Measurements from ENCODE around the gene PDIA6.
"Not testable (repeated sequence)": the region's sequence is repeated elsewhere in the genome, so short reads cannot be mapped to it uniquely, and the experiment has no call there.

PDIA6 gene

DNA sequence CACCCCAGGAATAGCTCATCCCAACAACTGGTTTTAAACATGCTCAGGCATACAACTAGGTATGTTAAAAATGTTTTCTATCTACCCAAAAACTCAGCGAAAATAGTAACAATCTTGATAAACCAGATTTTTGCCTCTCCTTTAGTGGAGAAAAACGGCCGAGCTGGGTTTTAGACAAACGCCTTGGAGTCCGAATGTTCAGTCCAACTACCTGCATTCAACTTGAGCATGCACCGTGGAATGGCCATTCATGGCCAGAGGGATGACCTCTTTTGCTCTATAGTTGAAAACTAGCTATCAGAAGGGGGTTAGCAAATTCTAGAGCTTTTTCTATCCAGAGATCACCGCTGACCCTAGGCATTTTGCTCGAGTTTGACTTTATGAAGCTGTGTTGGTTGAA is 30.8 kb downstream of the PDIA6 start:
- H3K4me3 ChIP-seq (ENCODE audit: low read depth, low read length) = no peak overlapping the region
- TF ChIP-seq, protein P1, sequence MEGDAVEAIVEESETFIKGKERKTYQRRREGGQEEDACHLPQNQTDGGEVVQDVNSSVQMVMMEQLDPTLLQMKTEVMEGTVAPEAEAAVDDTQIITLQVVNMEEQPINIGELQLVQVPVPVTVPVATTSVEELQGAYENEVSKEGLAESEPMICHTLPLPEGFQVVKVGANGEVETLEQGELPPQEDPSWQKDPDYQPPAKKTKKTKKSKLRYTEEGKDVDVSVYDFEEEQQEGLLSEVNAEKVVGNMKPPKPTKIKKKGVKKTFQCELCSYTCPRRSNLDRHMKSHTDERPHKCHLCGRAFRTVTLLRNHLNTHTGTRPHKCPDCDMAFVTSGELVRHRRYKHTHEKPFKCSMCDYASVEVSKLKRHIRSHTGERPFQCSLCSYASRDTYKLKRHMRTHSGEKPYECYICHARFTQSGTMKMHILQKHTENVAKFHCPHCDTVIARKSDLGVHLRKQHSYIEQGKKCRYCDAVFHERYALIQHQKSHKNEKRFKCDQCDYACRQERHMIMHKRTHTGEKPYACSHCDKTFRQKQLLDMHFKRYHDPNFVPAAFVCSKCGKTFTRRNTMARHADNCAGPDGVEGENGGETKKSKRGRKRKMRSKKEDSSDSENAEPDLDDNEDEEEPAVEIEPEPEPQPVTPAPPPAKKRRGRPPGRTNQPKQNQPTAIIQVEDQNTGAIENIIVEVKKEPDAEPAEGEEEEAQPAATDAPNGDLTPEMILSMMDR (IDR thresholded peaks at IDR 0.05; ENCODE audit: control insufficient read depth, extremely low read depth, insufficient read depth) = no peak
- DNase-seq (ENCODE audit: low read depth) = no peak

DNA sequence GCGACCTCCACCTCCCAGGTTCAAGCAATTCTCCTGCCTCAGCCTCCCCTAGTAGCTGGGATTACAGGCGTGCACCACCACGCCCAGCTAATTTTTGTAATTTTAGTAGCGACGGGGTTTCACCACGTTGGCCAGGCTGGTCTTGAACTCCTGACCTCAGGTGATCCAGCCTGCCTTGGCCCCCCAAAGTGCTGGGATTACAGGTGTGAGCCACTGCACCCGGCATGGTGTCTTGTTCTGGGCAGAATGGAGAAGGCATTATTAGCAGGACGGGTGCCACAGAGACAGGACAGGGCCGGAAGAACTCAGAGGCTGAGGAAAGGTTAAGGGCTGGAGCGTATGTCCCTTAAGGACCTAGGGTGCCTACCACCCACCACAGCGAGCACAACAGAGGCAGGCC is 31.8 kb downstream of the PDIA6 start:
- not testable (repeated sequence) for DNase-seq (ENCODE audit: low read depth); H3K4me3 ChIP-seq (ENCODE audit: low read depth, low read length)

DNA sequence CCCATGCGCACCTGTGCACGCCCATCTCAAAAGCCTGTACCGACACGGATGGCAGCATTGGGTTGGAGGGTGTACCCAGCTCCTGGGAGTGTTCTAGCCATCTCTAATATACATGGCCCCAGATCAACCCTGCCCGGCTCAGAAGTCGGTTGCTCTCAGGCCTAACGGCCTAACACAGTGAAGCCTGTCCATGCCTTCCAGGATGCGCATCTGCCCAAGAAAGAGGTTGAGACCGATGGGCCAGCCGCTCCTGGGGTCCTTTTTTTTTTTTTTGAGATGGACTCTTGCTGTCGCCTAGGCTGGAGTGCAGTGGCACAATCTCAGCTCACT is 32.1 kb downstream of the PDIA6 start:
- no peak overlapping the region for H3K4me3 ChIP-seq (ENCODE audit: low read depth, low read length)
- TF ChIP-seq, protein P1 (IDR thresholded peaks at IDR 0.05; ENCODE audit: control insufficient read depth, extremely low read depth, insufficient read depth) = no peak
- no peak for DNase-seq (ENCODE audit: low read depth)

DNA sequence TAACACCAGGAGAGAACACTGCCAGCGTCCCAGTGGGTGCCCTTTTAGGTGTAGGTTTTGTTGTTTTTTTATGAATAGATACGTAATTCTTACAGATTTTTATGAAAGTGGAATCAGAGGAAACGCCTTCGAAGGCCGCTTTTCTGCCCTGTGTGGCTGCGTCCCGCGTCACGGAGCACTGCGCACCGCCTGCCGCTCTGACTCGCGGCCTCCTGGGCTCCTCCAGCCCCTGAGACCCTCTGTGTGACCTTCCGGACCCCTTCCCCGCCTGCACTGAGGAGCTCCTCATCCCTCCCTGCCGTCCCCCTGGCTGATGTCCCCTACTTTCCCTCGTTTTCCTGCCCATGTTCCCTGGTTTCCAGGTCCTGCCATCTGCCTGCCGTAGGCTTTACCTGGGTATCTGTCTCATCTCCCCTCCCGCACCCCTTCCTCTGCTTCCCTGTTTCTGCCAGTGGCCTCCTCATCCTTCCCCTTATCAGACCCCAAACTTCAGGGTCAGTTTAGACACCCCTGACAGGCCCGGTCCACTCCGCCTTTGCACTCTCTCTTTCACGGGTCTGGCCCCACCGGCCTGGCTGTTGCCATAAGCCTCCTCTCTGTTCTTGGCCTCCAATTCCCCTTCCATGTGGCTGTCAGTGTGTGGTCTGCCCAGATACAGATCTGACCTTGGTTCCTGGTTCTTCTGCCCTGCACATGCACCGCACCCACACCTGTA is 32.7 kb downstream of the PDIA6 start:
- TF ChIP-seq, protein P1 (IDR thresholded peaks at IDR 0.05; ENCODE audit: control insufficient read depth, extremely low read depth, insufficient read depth) = no peak
- DNase-seq (ENCODE audit: low read depth) = no peak
- no peak overlapping the region for H3K4me3 ChIP-seq (ENCODE audit: low read depth, low read length)

DNA sequence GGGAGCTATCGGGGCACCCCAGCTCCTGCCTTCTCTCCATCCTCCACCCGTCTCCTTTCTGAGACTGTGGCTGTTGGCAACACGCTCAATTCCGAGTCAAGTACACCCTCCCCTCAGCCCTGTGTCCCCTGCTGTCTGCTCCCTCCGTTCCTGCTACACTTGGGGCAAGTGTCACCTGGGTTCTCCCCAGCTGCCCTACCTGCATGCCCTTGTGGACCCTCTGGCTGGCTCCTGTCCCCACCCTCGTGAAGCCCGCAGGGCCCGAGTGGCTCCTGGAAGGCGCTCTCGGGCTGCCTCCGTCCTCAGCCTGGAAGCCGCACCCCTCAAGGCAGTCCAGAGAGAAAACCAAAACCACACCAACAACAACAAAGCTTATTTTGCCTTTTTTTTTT is 33.9 kb downstream of the PDIA6 start:
- DNase-seq (ENCODE audit: low read depth) = no peak
- TF ChIP-seq, protein P1 (IDR thresholded peaks at IDR 0.05; ENCODE audit: control insufficient read depth, extremely low read depth, insufficient read depth) = no peak
- H3K4me3 ChIP-seq (ENCODE audit: low read depth, low read length) = no peak overlapping the region

DNA sequence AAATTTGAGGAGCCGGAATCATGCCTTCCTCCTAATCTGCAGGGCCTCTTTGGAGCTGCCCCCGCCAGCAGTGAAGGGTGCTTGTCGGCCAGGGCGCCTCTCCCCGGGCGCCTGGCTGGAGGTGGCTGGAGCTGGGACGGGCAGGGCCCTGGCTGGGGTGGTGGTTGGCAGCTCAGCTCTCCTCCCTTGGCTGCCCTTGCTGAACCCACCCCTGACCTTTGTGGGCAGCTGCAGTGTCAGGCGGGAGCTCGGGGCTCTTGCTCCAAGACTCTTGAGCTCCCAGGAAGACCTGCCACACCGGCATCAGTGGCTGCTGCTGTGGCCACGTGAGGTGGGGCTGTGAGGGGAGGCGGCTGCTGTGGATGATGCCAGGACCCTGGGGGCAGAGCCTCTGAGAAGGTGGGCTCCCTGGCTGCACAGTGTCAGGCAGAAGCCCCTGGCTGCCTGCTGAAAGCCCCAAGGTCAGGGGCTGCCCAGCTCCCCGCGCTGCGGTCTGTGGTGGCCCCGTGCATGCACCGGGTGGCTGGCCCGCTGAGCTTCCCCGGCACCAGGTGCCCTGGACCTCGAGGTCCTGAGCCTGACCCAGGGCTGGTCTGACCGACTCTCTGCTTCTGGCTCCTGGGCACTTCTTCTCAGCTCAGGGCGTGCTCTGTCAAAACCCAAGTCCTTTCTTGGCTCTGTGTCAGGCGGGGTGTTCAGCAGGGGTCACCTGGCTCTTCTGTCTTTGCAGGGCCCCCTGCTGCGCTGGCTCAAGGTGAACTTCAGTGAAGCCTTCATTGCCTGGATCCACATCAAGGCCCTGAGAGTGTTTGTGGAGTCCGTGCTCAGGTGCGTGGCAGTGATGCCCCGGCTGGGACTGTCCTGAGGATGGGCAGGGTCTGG is 34.5 kb downstream of the PDIA6 start:
- H3K4me3 ChIP-seq (ENCODE audit: low read depth, low read length) = no peak overlapping the region
- TF ChIP-seq, protein P1 (IDR thresholded peaks at IDR 0.05; ENCODE audit: control insufficient read depth, extremely low read depth, insufficient read depth) = no peak
- DNase-seq (ENCODE audit: low read depth) = no peak

DNA sequence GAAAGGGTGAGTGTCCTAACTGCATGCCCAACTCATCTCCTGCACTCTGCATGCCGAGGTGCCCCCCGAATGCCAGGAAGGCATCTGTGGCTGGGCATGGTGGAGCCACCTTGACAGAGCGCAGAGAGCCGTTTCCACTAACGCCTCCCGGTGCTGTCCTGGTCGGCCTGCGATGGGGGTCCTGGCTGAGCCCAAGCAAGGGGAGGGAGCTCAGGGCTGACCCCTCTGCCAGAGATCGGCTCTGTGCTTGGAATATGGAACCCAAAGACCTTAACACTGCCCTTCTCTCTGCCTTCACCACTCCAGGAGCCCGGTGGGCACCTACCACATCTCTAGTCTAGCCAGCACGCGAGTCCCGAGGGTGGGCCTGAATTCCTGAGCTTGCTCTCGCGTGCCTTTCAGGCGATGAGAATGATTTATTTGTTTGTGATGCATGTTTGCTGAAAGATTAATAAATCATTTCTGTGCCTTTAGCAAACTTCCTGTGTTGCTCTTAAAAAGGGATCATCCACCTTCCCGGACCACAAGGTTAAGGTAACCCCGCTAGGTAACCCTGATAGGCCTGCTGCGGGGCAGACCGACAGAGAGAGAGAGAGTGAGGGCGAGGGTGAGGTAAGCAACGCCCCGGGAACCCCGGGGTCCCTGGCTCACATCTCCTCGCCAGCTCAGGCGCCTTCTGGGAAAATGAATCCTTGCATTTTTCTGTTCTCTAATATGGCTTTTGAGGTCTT is 35.3 kb downstream of the PDIA6 start:
- H3K4me3 ChIP-seq (ENCODE audit: low read depth, low read length) = no peak overlapping the region
- DNase-seq (ENCODE audit: low read depth) = no peak
- TF ChIP-seq, protein P1 (IDR thresholded peaks at IDR 0.05; ENCODE audit: control insufficient read depth, extremely low read depth, insufficient read depth) = no peak

Data from LNCaP clone FGC (cell line).